Peyer's patch (tissue), 4 donors: Measurements from ENCODE around the gene SPAG16. TPM values are rescaled to one million over a fixed set of nuclear protein-coding genes. Genes with fewer than 3 reads are reported as not detected.
"Not testable (repeated sequence)": the region's sequence is repeated elsewhere in the genome, so short reads cannot be mapped to it uniquely, and the experiment has no call there.

Source experiments
- DNase-seq, 3 donors: peaks; one replicate each; pipeline ENCODE4 v3.0.0-alpha.2; 2017 to 2019
- H3K27ac ChIP-seq, 4 donors: fragments of 200-600 bp; sonication (generic); one replicate each; pipeline ENCODE4 v1.5.1; 2016 to 2019
- H3K27me3 ChIP-seq, 2 donors: fragments of 200-600 bp; sonication (generic); one replicate each; pipeline ENCODE4 v1.5.1; 2019
- H3K36me3 ChIP-seq, 3 donors: fragments of 200-600 bp; sonication (generic); one replicate each; pipeline ENCODE4 v1.5.1; 2016 to 2019
- H3K4me1 ChIP-seq, 4 donors: fragments of 200-600 bp; sonication (generic); one replicate each; pipeline ENCODE4 v1.5.1; 2016 to 2019
- H3K4me3 ChIP-seq, 4 donors: fragments of 200-600 bp; sonication (generic); 1 replicate in 3 of 4; 2 replicates in 1 of 4; pipeline ENCODE4 v1.5.1; 2016 to 2019; ENCODE audit warnings: mild to moderate bottlenecking in 1 of 4
- H3K9me3 ChIP-seq, 4 donors: fragments of 200-600 bp; sonication (generic); one replicate each; pipeline ENCODE4 v1.5.1; 2016 to 2019; ENCODE audit warnings: mild to moderate bottlenecking in 1 of 4
- POLR2A ChIP-seq, 2 donors: fragments of 450-650 bp; IDR thresholded peaks; one replicate each; pipeline ENCODE4 v1.5.1; 2017; ENCODE audit warnings: antibody characterized with exemption in 2 of 2, mild to moderate bottlenecking in 2 of 2, moderate library complexity in 2 of 2
- total RNA-seq, 4 donors: library from RNA; depleted of rRNA; stranded (reverse); fragments of >200 nt; gene quantifications; one replicate each; pipeline ENCODE4 v1.1.0, GENCODE V29; 2016
- TF ChIP-seq, protein P1 (sequence below), 6 experiments: fragments of 450-650 bp in 4 of 6; fragments of 200-600 bp in 2 of 6; sonication (generic) in 1 of 6; IDR thresholded peaks; one replicate each; pipeline ENCODE4 v1.5.1; 2017 to 2019; ENCODE audit warnings: antibody characterized with exemption in 6 of 6, mild to moderate bottlenecking in 3 of 6, moderate library complexity in 1 of 6

SPAG16 gene
- total RNA-seq, 4 donors from 2014 or later = 5.5 to 43.7 (median 10.0) TPM

DNA sequence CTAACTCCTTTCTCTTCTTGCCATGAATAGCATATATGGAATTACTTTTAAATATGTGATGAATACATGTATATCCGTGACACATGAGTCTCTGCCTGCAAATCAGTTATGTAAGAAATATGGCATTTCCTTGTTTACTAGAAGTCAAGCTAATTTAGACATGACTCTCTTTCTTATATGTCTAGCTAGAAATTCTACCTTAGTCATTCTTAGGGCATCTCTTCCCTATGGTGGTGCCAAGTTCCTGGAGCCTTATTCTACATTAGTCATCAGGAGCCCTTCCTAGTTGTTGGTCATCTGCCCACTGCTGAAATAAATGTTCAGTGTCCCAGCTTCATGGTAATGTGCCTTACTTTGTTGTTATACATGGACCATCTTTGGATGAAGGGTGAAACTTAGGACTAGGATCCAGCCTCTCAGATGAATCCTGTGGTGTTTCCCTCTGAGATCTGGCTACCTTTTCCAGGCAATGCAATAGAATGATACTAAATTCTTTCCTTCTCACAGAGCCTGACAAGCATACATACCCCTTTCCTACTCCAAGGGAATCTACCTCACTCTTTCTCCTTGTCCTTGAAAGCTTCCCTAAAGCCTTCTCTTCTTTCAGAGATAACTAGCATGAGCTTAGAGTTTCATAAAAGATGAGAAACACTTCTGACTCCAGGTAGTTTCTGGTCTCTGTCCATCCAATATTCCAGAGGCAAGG lies 711.3 kb downstream of the SPAG16 start:
- Histone ChIP-seq H3K27ac (no peak overlapping the region), H3K9me3 (peaks cover 0 to 6% (median 0%) of the 10 kb centered on the region in 4 donors), H3K36me3 (no peaks in the 10 kb centered on the region), H3K4me3 (no peak overlapping the region), H3K27me3 (no peaks in the 10 kb centered on the region), H3K4me1 (no peaks in the 10 kb centered on the region)
- DNase-seq = no peak
- TF ChIP-seq POLR2A (IDR thresholded peaks at IDR 0.05) = no peak
- TF ChIP-seq, protein P1, sequence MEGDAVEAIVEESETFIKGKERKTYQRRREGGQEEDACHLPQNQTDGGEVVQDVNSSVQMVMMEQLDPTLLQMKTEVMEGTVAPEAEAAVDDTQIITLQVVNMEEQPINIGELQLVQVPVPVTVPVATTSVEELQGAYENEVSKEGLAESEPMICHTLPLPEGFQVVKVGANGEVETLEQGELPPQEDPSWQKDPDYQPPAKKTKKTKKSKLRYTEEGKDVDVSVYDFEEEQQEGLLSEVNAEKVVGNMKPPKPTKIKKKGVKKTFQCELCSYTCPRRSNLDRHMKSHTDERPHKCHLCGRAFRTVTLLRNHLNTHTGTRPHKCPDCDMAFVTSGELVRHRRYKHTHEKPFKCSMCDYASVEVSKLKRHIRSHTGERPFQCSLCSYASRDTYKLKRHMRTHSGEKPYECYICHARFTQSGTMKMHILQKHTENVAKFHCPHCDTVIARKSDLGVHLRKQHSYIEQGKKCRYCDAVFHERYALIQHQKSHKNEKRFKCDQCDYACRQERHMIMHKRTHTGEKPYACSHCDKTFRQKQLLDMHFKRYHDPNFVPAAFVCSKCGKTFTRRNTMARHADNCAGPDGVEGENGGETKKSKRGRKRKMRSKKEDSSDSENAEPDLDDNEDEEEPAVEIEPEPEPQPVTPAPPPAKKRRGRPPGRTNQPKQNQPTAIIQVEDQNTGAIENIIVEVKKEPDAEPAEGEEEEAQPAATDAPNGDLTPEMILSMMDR (IDR thresholded peaks at IDR 0.05) = no peak

DNA sequence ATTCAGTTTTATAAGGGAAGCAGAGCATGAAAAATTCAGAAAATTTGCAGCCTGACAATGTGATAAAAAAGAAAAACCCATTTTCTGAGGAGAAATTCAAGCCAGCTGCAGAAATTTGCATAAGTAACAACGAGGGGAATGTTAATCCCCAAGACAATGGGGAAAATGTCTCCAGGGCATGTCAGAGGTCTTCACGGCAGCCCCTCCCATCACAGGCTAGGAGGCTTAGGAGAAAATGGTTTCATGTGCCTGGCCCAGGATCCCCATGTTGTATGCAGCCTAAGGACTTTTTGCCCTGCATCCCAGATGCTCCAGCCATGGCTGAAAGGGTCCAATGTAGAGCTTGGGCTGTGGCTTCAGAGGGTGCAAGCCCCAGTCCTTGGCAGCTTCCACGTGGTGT lies 714.7 kb downstream of the SPAG16 start:
- not testable (repeated sequence) for H3K4me3 ChIP-seq, H3K27me3 ChIP-seq, DNase-seq, H3K27ac ChIP-seq, H3K9me3 ChIP-seq, H3K4me1 ChIP-seq, H3K36me3 ChIP-seq

DNA sequence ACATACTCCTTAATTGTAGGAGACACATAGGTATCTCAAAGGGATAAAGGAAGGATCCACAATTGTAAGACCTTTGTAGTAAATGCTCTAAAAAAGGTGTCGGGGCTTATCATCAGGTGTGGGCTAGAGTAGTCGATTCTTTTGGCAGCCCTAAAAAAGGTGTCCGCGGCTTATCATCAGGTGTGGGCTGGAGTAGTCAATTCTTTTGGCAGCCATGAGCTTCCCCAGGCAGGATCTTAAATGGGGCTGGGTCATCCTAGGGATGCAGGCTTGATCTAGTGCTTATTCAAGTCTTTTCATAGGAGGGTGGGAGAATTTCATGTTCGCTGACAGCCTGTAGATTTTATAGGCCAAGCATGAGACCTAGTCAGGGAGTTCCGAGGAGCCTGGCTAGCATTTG lies 720.2 kb downstream of the SPAG16 start:
- H3K9me3 ChIP-seq = peaks cover 0 to under 1% (median 0%) of the 10 kb centered on the region in 4 donors
- no peak overlapping the region for H3K27ac ChIP-seq
- no peaks in the 10 kb centered on the region for H3K4me1 ChIP-seq
- no peak for TF ChIP-seq POLR2A (IDR thresholded peaks at IDR 0.05)
- TF ChIP-seq, protein P1 (IDR thresholded peaks at IDR 0.05) = no peak
- no peak overlapping the region for H3K4me3 ChIP-seq
- H3K27me3 ChIP-seq = no peaks in the 10 kb centered on the region
- DNase-seq = no peak
- no peaks in the 10 kb centered on the region for H3K36me3 ChIP-seq

DNA sequence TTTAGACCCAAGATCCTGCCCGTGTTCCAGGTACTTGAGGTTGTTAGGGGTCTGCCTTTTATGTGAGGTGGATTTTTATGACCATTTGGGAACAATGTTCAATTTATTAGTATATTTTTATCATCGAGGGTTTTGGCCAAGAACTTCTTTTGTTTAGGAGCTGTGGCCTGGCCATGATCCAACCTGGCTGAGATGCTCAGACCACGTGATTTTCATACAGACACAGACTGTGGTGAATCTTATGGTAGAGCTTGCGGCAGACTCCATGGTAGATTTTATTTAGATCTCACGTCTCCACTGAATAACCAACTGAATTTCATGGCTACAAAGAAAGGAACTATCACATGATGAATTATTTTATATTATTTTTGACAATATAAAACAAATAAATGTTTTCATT lies 721.1 kb downstream of the SPAG16 start:
- DNase-seq = no peak
- Histone ChIP-seq H3K27ac (no peak overlapping the region), H3K4me3 (no peak overlapping the region), H3K27me3 (no peaks in the 10 kb centered on the region), H3K4me1 (no peaks in the 10 kb centered on the region), H3K9me3 (no peaks in the 10 kb centered on the region), H3K36me3 (no peaks in the 10 kb centered on the region)
- TF ChIP-seq, protein P1 (IDR thresholded peaks at IDR 0.05) = no peak
- no peak for TF ChIP-seq POLR2A (IDR thresholded peaks at IDR 0.05)

DNA sequence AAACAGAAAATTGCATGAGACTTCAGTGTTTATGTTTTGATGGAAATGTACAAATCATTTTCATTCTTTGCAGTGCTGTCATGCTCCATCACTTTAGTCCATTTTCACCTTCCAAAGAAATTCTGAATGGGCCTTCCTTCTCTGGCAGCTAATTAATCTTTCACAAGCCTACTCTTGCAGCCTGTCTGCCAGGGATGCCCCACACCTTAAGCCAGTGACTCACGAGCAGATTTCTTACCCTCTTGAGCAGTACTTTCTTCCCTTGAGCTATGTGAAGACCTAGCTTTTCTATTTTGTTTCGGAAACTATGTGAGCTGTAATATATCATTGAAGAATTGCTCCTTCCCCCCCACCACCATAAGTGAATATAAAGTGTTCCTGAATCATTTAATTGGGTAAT lies 722.3 kb downstream of the SPAG16 start:
- no peak for DNase-seq
- Histone ChIP-seq H3K9me3 (no peaks in the 10 kb centered on the region), H3K36me3 (no peaks in the 10 kb centered on the region), H3K4me1 (no peaks in the 10 kb centered on the region), H3K4me3 (no peak overlapping the region), H3K27me3 (no peaks in the 10 kb centered on the region), H3K27ac (no peak overlapping the region)
- TF ChIP-seq POLR2A (IDR thresholded peaks at IDR 0.05) = no peak
- TF ChIP-seq, protein P1 (IDR thresholded peaks at IDR 0.05) = no peak

DNA sequence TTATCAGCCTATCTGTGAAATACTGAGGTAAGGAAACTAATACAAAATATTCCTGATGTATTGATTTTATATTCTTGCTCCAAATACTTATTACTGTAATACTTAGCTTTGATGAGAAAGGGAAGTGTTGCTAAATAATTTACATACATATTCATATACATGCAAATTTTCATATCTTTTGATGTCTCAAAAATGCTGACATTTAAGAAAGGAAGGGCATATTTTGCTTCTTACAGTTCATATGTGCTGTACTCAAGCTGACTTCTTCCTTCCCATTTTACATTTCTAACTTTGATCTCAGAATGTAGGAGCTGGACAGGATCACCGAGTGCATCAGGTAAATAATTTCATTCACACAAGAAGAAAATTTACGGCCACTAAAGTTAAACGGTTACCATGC lies 727.4 kb downstream of the SPAG16 start:
- Histone ChIP-seq H3K9me3 (no peaks in the 10 kb centered on the region), H3K27ac (no peak overlapping the region), H3K4me3 (no peak overlapping the region), H3K27me3 (no peaks in the 10 kb centered on the region), H3K4me1 (no peaks in the 10 kb centered on the region), H3K36me3 (no peaks in the 10 kb centered on the region)
- DNase-seq = no peak
- TF ChIP-seq POLR2A (IDR thresholded peaks at IDR 0.05) = no peak
- TF ChIP-seq, protein P1 (IDR thresholded peaks at IDR 0.05) = no peak
